HEK293 (cell line): ENCODE measurements around the gene USP3.

Experiments
- FEZF1 ChIP-seq: fragments of 450-650 bp; formaldehyde crosslinking; IDR thresholded peaks from 2 replicates; pipeline ENCODE4 v1.5.1; 2016; ENCODE audit warnings: missing biosample characterization, missing genetic modification characterization
- KLF16 ChIP-seq: fragments of 450-650 bp; formaldehyde crosslinking; IDR thresholded peaks from 2 replicates; pipeline ENCODE4 v1.5.1; 2017; ENCODE audit warnings: missing biosample characterization, missing genetic modification characterization
- SP7 ChIP-seq: fragments of 450-650 bp; formaldehyde crosslinking; IDR thresholded peaks from 2 replicates; pipeline ENCODE4 v1.5.1; 2016; ENCODE audit warnings: missing biosample characterization, missing genetic modification characterization
- TCF7L2 ChIP-seq: IDR thresholded peaks from 2 replicates; pipeline ENCODE4 v1.6.1; 2011; ENCODE audit warnings: low read depth, mild to moderate bottlenecking, inconsistent platforms, low read length, moderate library complexity, borderline replicate concordance
- ZBTB20 ChIP-seq: fragments of 450-650 bp; formaldehyde crosslinking; IDR thresholded peaks from 2 replicates; pipeline ENCODE4 v1.5.1; 2016; ENCODE audit warnings: missing biosample characterization, missing genetic modification characterization
- ZNF791 ChIP-seq: fragments of 450-650 bp; formaldehyde crosslinking; IDR thresholded peaks from 2 replicates; pipeline ENCODE4 v1.5.1; 2016; ENCODE audit warnings: missing biosample characterization, missing genetic modification characterization
- TF ChIP-seq, protein P1 (sequence below): sonication (generic); formaldehyde crosslinking; IDR thresholded peaks from 2 replicates; pipeline ENCODE4 v1.8.1; 2022; ENCODE audit warnings: mild to moderate bottlenecking, moderate library complexity, missing genetic modification reagents
- TF ChIP-seq, protein P2 (sequence below): fragments of 450-650 bp; formaldehyde crosslinking; IDR thresholded peaks from 2 replicates; pipeline ENCODE4 v1.5.1; 2016; ENCODE audit warnings: missing biosample characterization, missing genetic modification characterization

DNA sequence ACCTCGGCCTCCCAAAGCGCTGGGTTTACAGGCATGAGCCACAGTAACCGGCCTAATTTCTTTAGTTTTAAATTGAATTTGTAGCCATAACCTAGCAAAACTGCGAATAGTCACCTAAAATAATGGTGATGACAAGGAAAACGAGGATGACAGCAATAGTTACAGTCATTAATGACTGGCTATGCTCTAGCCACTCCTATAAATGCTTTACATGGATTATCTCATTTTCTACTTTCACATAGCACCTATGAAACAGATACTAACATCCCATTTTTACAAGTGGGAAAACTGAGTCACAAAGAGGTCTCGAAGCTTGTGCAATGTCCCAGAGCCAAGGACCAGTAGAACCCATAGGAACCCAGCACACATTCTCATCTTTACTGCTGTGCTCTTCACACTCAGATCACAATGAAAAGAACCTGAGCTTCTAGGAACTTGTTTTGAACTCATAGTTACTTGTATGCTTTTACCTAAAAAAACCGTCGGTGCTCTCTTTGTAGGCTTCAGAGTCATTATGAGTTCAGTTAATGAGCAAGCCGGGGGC, 132.2 kb downstream of the USP3 start:
- TF ChIP-seq, protein P1, sequence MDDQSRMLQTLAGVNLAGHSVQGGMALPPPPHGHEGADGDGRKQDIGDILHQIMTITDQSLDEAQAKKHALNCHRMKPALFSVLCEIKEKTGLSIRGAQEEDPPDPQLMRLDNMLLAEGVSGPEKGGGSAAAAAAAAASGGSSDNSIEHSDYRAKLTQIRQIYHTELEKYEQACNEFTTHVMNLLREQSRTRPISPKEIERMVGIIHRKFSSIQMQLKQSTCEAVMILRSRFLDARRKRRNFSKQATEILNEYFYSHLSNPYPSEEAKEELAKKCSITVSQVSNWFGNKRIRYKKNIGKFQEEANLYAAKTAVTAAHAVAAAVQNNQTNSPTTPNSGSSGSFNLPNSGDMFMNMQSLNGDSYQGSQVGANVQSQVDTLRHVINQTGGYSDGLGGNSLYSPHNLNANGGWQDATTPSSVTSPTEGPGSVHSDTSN (CRISPR knock-in tag) = no peak
- TF ChIP-seq ZBTB20 (tag by site-specific recombination) (no peak), FEZF1 (tag by site-specific recombination) (no peak), SP7 (tag by site-specific recombination) (no peak), KLF16 (no peak), ZNF791 (tag by site-specific recombination) (no peak), TCF7L2 (no peak)
- TF ChIP-seq, protein P2, sequence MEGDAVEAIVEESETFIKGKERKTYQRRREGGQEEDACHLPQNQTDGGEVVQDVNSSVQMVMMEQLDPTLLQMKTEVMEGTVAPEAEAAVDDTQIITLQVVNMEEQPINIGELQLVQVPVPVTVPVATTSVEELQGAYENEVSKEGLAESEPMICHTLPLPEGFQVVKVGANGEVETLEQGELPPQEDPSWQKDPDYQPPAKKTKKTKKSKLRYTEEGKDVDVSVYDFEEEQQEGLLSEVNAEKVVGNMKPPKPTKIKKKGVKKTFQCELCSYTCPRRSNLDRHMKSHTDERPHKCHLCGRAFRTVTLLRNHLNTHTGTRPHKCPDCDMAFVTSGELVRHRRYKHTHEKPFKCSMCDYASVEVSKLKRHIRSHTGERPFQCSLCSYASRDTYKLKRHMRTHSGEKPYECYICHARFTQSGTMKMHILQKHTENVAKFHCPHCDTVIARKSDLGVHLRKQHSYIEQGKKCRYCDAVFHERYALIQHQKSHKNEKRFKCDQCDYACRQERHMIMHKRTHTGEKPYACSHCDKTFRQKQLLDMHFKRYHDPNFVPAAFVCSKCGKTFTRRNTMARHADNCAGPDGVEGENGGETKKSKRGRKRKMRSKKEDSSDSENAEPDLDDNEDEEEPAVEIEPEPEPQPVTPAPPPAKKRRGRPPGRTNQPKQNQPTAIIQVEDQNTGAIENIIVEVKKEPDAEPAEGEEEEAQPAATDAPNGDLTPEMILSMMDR (tag by site-specific recombination) = no peak
